ENCODE results near the gene RBBP9. TPM values are rescaled to one million over a fixed set of nuclear protein-coding genes. Genes with fewer than 3 reads are reported as not detected.
A peak's percentile ranks its signal among the peaks of the same experiment; 100 is the strongest.
"Not testable (repeated sequence)": the region's sequence is repeated elsewhere in the genome, so short reads cannot be mapped to it uniquely, and the experiment has no call there.

The RBBP9 gene
- 10.2 TPM for polyA plus RNA-seq (2013, experiment 1 of 2; ENCODE audit: insufficient read length)
- polyA plus RNA-seq (2013, experiment 2 of 2; ENCODE audit: insufficient read length), result 11.1 TPM

DNA sequence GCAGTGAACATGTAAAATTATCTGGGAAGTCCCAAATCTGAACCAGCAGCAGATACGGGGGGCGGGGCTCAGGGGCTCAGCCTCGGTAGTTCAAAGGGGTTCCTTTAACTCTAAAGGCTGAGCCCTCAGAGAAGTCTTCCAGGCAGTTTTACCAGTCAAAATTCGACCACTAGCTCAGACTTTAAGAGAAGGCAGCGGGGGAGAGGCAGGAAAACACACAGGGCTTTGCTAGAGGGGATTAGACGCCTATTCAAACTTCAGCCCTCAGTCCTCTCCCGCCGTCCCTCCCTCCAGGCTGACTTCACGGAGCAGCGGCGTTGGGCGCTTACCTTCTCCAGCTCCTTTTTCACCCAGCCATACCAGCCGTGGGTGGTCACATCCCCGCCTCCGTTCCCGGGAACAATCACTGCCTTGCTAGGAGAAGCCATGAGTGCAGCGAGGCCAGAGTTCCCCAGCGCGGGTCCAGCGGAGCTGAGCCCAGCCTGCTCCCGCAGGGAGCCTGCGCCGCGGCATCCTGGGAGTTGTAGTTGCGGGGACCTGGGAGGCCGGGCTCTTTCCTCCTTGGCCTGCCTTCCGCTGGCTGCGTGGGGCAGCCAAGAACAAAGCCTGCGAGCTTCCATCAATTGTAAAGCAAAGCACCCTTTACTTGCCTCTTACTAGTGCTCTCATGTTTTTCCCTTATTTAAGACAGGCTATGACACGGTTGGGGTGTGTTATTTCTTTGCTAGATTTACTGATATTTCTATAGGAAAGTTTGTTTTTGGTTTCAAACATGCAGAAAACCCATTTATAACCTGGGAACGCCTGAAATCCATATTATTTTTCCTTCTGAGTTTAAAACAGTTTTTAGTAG lies at the start of gene RBBP9:
Gene RBBP9, minus strand, starts transcription at position 486 of the 853 bp plus-strand sequence. Its CDS starts 58 bp downstream, at position 428.
- peak; percentile 83 for DNase-seq

DNA sequence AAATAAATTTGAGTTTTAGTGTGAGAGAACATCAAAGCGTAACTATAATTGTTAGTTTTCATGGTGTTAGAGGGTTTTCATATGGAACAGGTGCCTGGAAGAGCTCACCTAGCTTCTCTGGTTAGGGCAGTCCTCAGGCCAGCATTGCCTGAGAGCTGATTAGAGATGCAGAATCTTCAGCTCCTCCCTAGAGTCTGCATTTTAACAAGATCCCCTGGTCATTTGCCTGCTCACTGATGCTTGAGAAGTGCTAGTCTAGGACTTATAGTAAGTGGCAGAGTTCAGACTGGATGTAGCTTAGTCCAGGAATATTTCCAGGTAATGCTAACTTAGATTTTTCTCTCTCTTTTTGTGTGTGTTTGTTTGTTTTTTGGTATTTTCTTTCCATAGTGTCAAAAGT lies 48.5 kb upstream of the RBBP9 start:
- no peak for DNase-seq

DNA sequence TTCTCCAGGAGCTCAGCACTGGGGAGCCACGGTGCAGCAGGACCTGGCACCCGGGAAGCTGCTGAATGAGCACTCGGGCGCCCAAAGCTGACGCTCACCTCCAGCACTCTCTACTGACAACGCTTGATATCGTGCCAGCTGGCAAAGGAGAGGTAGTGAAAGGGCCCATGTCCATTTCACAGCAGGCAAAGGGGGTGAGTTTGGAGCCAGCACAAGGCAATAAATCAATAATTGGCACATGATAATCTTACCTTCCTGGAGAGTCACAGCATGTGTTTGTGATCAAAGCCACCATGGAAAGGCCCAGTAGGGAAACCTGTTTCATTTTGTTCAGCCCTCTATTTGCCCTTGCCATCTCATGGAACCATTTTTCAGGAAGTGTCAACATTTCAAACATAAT lies 46.9 kb upstream of the RBBP9 start:
- no peak for DNase-seq

DNA sequence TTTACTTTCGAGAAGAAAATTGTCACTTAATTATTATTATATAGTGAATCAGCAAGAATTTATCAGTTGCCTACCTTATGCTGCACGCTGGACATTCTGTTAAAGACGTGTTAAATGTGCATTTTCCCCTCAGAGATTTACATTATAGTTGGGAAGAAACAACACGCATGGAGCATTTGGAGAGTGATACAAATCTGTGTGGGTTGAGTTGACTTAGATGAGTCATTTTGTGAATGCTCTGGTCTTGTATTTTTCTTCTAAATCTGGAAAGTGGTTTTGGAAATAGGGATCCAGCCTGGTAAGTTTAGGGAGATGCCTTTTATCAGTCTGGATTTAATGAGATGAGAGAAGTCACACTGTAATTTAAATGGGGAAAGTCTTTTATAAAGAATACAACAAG lies 46.2 kb upstream of the RBBP9 start:
- no peak for DNase-seq

DNA sequence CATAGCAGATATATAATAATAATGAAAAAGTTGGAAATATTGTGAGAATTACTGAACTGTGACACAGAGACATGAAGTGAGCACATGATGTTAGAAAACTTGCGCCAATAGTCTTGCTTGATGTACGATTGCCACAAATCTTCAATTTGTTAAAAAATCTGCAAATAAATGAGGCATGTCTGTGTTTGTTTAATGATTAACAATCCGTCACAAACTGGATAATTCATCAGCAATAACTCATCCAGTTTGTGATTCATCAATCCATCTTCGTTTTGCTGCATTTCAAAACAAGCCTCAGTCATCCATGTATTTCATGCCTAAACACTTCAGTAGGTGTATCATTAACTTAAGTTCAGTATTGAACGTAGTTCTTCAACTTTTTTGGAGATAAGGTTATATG lies 44.7 kb upstream of the RBBP9 start:
- no peak for DNase-seq

DNA sequence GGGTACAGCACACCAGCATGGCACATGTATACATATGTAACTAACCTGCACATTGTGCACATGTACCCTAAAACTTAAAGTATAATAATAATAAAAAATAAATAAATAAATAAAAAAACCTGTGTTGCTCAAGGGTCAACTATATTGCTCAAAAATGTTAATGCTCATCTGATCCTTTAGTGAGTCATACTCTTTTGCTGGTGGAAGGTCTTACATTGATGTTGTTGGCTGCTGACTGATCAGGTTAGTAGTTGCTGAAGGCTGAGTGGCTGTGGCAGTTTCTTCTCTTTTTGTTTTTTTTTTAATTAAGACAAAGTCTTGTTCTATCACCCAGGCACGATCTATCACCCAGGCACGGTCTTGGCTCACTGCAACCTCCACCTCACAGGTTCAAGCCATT lies 40.6 kb upstream of the RBBP9 start:
- no peak for DNase-seq

DNA sequence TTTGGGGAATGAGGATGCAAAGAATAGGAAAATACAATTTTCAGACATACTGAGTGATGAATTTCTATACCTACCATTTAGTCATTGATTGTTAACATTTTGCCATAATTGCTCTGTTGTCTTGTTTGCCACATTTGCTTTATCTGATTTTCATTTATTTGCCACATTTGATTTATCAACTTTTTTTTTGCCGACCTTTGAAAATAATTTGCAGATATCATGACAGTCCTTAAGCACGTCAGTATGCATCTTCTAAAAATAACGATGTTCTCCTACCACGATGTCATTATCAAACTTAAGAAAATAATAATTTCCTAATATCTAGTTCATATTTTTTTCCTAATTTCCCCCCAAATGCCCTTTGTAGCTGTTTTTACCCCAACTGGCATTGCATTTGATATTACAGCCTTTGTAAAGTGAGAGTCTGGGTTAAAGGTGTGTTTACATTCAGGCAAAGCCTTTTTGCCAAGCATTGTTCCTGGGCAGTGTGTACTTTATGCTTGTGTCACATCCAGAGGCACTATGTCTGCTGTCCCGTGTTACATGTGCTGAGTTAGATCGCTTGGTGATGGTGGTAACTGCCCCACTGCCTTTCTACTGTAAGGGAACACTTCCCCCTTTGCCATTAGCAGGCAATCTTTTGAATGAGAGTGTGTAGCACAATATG lies 37.1 kb upstream of the RBBP9 start:
- DNase-seq, result no peak

DNA sequence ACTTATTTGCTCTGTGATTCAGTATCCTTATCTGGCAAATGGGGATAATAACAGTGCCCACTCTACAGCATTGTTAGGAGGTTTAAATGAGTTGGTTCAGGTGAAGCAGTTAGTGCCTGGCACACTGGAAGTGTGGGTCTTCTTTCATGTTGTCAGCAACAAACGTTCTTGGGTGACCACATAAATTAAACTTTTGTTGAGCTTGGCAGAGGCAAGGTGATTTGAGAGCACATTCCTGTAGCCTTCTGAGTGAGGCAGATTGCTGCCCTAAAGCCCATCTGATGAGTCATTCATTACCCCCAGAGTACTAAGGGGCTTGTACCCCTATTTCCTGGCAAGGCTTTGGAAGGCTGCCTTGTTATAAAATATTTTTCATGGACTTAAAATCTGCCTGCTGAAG lies 36.5 kb upstream of the RBBP9 start:
- no peak for DNase-seq

DNA sequence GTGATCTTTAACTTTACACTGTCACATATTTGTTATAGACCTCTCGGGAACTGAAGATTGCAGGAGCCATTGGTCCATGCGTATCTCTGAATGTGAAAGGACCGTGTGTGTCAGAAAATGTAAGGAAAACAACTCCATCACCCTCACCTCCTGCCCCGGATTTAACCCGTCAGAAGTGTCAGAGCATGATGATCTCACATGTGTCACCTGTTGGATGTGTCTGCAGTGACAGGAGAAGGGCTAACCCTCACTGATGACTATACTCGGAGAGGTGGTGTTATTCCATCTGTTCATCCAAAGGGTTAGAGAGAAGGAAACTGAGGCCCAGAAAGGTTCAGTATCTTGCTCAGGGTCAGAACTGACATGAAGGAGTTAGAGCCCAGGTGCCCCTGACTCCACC lies 35.6 kb upstream of the RBBP9 start:
- DNase-seq, result no peak

DNA sequence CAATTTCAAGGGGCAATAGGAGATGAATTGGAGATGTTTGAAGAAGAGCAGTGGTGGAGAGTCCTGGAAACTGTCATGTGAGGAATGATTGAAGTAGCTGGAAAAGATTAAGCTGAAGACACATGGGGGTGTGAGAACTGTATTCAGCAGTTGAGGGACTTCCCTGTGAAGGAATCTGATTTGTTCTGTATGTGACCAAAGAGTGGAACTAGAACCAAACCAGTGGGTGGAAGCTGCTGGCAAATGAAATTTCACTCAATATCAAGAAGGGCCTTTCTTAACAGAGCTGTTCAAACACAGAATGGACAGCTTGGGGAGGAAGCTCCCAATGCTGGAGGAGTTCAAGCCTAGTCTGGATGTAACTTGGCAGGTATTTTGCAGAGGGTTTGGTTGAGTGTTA lies 32.0 kb upstream of the RBBP9 start:
- no peak for DNase-seq

DNA sequence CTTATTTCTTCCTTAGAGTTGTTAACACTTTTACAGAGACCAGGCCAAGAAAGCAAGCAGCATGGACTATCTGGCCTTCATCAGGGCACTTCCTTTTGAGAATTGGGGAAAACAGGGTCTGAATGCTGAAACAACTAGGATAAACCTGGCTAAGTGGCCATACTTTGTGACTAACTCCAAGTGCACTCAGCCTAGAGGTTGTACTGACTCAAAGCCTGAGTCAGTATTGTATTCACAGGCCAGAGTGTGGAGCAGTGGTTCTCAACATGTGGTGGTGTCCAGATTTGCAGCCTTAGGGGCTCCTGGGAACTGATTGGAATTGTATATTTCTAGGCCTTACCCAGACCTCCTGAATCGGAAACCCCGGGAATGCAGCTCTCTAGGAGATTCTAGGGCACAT lies 30.8 kb upstream of the RBBP9 start:
- DNase-seq, result no peak

DNA sequence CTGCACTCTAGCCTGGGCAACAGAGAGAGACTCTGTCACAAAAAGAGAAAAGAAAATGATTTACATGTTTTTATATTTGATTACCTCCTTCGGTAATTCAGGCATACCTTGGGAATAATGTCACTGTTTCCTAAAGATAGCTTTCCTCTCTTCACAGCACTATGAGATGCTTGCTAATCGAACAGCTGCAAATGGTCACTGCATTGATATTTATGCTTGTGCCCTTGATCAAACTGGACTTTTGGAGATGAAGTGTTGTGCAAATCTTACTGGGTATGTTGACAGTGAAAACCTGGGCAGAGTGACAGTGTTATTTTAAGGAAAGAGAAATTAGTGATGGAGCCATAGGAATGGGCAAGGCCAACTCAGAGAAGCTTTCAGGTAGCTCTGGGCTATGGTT lies 30.3 kb upstream of the RBBP9 start:
- no peak for DNase-seq

DNA sequence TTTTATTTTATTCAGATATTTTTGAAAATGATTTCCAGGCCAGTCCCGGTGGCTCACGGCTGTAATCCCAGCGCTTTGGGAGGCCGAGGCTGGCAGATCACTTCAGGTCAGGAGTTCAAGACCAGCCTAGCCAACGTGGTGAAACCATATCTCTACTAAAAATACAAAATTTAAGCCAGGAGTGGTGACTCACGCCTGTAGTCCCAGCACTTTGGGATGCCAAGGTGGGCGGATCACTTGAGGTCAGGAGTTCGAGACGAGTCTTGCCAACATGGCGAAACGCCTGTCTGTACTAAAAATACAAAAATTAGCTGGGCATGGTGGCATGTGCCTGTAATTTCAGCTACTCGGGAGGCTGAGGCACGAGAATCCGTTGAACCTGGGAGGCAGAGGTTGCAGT lies 29.7 kb upstream of the RBBP9 start:
- not testable (repeated sequence) for DNase-seq

DNA sequence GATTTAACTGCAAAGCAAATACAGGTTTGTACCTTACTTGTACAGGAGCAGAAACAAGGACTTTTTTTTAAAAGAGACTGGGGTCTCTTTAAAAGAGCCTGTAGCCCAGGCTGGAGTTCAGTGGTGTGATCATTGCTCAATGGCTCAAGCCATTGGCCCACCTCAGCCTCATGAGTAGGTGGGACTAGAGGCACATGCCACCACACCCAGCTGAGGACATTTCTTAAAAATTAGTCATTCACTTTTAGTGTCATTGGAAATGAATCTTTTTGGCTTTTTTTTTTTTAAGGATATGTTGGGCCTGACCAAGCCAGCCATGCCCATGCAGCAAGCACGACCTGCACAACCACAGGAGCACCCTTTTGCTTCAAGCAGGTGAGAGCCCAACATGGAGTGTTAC lies 27.6 kb upstream of the RBBP9 start:
- peak; percentile 48 for DNase-seq

DNA sequence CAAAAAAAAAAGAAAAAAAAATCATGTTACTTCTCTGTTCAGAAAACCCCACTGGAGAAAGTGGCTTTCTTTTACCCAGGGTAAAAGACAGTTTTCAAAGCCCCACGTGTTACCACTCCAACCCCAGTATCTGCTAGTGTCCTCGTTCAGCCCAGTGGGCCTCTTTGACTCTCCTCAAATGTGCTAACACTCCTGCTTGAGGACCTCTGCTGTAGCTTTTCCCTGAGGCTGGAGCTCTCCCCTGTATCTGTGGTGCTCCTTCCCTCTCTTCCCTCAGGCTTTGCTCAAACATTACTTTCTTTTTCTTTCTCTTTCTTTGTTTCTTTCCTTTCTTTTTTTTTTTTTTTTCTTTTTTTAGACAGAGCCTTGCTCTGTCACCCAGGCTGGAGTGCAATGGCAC lies 26.0 kb upstream of the RBBP9 start:
- no peak for DNase-seq

DNA sequence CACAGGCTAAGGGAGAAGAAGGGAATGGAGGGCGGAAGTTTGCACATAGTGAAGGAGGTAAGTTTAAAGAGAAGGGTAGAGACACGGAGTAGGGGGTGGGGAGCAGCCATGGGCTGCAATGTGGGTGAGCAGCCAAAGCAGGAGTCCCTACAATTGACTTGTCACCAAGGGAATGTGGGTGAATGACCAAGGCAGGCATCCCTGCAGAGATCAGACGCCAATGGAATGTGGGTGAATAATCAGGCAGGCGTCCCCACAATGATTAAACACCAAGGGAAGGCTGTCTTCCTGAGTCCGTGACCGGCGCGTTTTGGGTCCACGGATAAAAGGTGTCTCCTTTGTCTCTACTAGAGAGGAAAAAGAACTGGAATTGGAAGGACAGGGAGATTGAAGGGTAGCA lies 25.0 kb upstream of the RBBP9 start:
- DNase-seq, result peak; percentile 22

DNA sequence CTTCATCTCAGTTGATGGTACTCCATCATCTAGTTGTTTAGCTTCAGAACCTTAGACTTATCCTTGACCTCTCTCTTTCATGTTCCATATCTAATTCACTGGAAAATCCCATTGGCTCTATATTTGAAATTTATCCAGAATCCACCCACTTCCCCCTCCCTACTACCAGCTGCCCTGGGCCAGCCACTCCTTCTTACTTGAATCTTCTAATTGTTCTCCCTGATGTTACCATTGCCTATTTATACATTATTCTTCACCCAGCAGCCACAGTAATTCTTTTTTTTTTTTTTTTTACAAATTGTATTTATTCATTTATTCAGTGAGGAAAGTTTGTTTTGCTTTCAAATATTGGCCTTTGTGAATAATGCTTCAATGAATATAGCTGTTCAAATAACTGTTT lies 18.9 kb upstream of the RBBP9 start:
- DNase-seq, result no peak

DNA sequence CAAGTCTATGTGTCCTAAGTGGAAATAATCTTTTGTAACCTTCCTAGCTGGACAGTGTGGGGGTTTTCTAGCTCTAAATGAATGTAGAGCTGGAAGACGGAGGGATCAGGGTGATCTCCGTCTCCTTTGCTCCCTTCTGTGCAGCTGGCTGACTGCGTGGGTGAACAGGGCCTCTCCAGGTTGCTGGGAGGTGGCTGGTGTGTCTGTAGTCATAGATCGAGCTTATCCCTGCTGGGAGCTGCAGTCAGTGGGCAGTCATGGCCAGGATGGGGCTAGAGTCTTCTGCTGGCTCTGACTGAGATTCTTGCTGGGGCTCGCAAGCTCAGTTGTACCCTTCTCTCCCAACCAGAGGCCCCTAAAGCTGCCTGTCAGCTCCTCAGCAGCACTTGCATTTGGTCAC lies 17.1 kb upstream of the RBBP9 start:
- DNase-seq, result no peak

DNA sequence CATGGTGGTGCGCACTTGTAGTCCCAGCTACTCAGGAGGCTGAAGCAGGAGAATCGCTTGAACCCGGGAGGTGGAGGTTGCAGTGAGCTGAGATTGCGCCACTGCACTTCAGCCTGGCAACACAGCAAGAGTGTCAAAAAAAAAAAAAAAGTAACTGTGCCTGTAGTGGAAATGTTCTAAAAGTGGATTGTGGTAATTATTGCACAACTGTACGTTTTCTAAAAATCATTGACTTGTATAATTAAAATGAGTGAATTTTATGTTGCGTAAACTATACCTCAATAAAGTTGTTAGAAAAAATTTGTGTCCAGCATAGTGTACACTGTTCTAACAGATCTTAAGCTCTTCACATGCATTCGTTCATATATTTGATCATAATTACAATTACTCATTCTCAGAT lies 16.2 kb upstream of the RBBP9 start:
- no peak for DNase-seq

DNA sequence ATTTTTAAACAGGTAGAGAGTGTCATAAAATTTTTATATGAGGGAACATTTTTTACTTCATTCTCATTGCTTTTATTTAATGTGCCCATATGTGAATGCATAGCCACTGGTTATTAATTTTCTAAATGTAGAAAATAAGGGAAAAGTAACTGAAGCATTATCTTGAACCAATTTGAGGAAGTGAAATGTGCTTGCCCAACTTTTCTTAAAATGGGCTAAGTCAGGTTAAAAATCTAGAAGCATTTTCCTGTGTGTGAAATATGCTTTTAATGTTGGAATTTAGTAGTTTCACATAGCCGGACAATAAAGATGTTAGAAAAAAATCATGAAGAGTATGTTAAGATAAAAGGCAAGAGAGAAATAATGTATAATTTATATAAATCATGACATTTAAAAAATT lies 14.5 kb upstream of the RBBP9 start:
- no peak for DNase-seq

DNA sequence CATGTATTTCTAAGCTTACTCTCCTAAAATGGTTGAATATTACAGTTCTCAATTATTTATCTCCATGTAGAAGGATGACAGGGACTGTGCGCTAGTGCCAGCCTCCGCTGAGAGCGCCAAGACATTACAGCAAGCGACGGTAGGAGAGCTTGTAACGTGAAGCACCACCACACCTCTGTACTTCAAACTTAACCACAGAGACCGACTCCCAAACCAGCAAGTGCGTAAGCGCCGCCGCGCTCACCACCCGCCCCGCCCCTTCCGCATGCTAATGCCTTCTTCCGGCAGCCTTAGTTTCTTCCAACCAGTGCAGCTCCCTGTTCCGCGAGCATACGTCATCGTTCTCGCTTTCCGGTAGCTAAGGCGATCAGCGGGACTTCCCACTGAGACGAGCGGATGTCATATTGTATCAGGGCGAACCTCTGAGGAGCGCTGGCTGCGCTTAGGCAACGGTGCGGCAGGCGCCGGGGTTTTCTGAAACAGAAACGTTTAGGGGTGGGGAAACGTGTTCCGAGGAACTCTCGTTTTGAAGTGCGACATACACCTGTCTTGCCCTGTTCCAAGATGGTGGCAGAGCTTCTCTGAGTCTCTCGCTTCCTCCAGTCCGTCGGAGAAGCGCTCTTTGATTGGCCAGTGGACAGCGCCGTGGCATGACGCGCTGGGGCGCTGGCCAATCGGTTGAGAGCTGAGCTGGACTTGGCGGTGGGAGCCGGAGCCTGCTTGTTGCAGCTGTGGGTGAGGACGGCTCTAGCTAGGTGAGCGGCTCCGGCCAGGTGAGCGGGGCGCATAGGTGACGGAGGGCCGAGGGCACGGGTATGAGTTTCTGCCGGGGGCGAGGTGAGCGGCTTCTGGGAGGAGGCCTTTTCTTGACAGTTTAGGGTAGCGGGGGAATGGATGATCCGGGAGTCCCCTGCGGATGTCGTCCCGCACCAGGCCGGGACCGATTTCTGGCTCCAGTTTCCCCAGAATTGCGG lies 10.5 kb upstream of the RBBP9 start, which contains the start of gene SEC23B:
Gene SEC23B, plus strand, starts transcription at position 723 of the 974 bp plus-strand sequence. CDS start 2,896 bp downstream, outside the sequence.
- peak; percentile 96 for DNase-seq

DNA sequence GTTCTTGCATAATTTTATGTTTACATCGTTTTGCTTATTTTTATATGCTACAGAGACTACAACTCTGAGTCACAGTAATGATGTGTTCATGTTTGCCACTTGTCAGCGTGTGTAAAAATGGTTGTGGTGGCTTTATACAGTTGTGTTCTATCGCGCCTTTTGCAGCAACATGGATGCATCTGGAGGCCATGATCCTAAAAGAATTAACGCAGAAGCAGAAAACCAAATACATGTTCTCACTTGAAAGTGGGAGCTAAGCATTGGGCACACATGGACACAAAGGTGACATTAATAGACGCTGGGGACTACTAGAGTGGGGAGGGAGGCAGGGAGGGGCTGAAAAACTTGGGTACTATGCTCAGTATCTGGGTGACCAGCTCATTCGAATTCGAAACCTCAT lies 9.7 kb upstream of the RBBP9 start:
- no peak for DNase-seq
